GM12878 (cell line): Measurements from ENCODE around the gene BAAT.

Experiments
- BMI1 ChIP-seq: fragments of 450-650 bp; IDR thresholded peaks from 2 replicates; pipeline ENCODE4 v1.6.1; 2016; ENCODE audit warnings: mild to moderate bottlenecking, moderate library complexity, borderline replicate concordance
- CTCF ChIP-seq, 3 experiments: IDR thresholded peaks in 2 of 3; conservative IDR thresholded peaks in 1 of 3; 2 replicates each; pipeline ENCODE4 v1.5.1; 2011; ENCODE audit warnings: low read depth in 3 of 3, low read length in 3 of 3, mild to moderate bottlenecking in 3 of 3, control low read depth in 2 of 3, moderate library complexity in 2 of 3, inconsistent platforms in 1 of 3, mixed read lengths in 1 of 3; ENCODE audit not compliant: control insufficient read depth in 2 of 3, insufficient read depth in 1 of 3; ENCODE audit errors: extremely low read depth in 1 of 3
- EP300 ChIP-seq, 2 experiments: fragments of 150-350 bp in 1 of 2; IDR thresholded peaks; 2 replicates each; pipeline ENCODE4 v1.6.1; 2011 to 2012; ENCODE audit warnings: low read depth in 2 of 2, low read length in 2 of 2, borderline replicate concordance in 1 of 2, improper control_type of control experiment in 1 of 2, inconsistent platforms in 1 of 2; ENCODE audit not compliant: control insufficient read depth in 1 of 2
- EZH2 ChIP-seq: IDR thresholded peaks from 2 replicates; pipeline ENCODE4 v1.6.1; 2012; ENCODE audit warnings: low read depth, mild to moderate bottlenecking, control low read depth, inconsistent platforms, low read length, borderline replicate concordance; ENCODE audit not compliant: control insufficient read depth
- IKZF2 ChIP-seq, 2 experiments: fragments of 450-650 bp; IDR thresholded peaks; 2 replicates each; pipeline ENCODE4 v1.6.1; 2017; ENCODE audit warnings: mild to moderate bottlenecking in 2 of 2, moderate library complexity in 2 of 2
- RAD21 ChIP-seq: IDR thresholded peaks from 2 replicates; pipeline ENCODE4 v1.6.1; 2011; ENCODE audit warnings: mild to moderate bottlenecking, low read depth, low read length, moderate library complexity; ENCODE audit not compliant: insufficient read depth
- SREBF2 ChIP-seq: IDR thresholded peaks from 2 replicates; pipeline ENCODE4 v1.6.1; 2012; ENCODE audit warnings: mild to moderate bottlenecking, low read length
- TAF1 ChIP-seq: IDR thresholded peaks from 2 replicates; pipeline ENCODE4 v1.6.1; 2011; ENCODE audit warnings: mild to moderate bottlenecking, low read depth, low read length, borderline replicate concordance
- USF1 ChIP-seq: IDR thresholded peaks from 2 replicates; pipeline ENCODE4 v1.6.1; 2011; ENCODE audit warnings: borderline replicate concordance, low read depth, mild to moderate bottlenecking, moderate library complexity, mixed read lengths, low read length; ENCODE audit not compliant: insufficient read depth; ENCODE audit errors: extremely low read length

- TF ChIP-seq EZH2 (no peak), EP300 (IDR thresholded peaks at IDR 0.05; ENCODE audit: borderline replicate concordance in 1 of 2, control insufficient read depth in 1 of 2, low read depth in 2 of 2, low read length in 2 of 2) (no peak), RAD21 (no peak), SREBF2 (no peak), USF1 (no peak), IKZF2 (IDR thresholded peaks at IDR 0.05) (no peak), TAF1 (no peak), CTCF (IDR thresholded peaks at IDR 0.05 in 2 of 3, conservative IDR thresholded peaks at IDR 0.05 in 1 of 3; ENCODE audit: control insufficient read depth in 2 of 3, extremely low read depth in 1 of 3, insufficient read depth in 1 of 3, low read depth in 3 of 3, low read length in 3 of 3) (no peak), BMI1 (no peak)
Measured at GRCh38 chr9:101414839-101415238, 30.0 kb upstream of the BAAT start.
